GM19455 (cell line): ENCODE data around the gene P4HB.

Source experiments
- ATAC-seq: cut with Tn5 transposase; IDR thresholded peaks from one replicate; pipeline ENCODE4 v1.9.1; 2021; ENCODE audit not compliant: unreplicated experiment

The P4HB gene

DNA sequence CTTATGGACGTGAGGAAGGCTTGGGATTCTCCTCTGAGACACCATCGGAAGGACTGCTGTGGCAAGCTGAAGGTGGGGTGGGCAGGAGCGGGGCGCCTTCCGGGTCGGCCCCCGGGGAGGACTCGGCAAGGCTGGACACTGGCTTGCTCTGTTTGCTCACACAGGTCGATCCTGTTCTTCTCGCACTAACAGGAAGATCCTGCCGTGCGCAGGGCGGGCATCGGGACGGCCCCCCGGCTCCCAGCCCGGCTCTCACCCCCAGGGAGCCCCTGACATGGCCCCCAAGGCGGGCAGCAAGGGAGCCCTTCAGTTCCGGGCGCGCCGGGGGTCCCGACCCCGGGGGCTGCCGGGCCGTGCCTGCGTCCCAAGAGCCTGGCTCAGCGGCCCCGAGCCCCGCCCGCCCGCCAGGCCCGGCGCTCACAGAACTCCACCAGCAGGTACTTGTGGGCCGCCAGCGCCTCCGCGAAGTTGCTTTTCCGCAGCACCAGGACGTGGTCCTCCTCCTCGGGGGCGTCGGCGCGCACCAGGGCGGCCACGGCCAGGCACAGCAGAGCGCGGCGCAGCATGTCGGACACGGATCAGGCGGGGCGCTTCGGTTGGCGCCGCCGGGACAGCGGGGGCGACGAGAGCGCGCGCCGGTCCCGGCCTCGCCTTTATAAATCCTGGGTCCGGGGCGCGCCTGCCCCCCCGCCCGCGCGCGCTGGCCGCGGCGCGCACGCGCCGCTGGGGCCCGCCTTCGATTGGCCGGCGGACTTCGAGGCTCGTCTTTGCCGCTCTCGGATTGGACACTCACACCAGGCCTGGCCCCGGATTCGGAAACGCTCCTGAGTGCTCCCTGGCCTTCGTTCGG is at the start of gene P4HB:
Gene P4HB, minus strand, starts transcription at position 630 of the 850 bp plus-strand sequence. Its CDS starts 64 bp downstream, at position 566.
- peak; percentile 8 for ATAC-seq

DNA sequence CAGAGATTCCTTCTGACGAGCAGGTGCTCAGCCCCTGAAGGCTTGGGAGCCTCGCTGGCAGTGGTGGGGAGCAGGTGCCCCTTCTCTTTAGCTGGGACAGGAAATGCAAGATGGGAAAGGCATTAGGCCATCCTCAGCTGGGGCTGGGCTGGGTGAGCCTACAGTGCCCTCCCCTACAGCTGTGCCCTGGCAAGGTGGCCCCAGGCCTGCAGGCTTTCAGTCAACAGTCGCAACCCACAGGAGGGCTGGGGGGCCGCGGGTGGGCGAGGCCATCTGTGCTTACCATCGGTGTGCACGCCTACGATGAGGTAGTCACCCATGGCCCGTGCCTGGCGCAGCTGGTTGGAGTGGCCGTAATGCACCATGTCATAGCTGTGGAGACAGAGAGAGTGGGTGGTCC is 48.9 kb upstream of the P4HB start:
- no peak for ATAC-seq

DNA sequence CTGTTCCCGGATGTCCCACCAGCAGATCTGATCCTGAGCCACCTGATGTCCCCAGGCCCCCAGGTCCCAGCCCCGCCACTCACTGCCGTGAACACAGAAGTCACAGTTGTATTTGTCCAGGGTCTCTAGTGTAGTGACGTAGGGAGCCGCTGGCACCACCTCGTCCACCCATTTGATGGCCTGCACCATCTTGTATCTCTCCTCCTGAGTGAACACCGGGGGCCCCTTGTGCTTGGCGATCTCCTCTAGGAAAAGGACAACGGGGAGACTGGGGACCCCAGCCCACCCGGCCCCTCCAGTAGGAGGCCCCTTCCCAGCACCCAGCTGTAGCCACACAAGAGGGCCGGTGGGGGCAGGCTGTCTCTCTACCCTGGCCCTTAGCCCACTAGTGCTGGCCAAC is 48.5 kb upstream of the P4HB start:
- ATAC-seq, result no peak

DNA sequence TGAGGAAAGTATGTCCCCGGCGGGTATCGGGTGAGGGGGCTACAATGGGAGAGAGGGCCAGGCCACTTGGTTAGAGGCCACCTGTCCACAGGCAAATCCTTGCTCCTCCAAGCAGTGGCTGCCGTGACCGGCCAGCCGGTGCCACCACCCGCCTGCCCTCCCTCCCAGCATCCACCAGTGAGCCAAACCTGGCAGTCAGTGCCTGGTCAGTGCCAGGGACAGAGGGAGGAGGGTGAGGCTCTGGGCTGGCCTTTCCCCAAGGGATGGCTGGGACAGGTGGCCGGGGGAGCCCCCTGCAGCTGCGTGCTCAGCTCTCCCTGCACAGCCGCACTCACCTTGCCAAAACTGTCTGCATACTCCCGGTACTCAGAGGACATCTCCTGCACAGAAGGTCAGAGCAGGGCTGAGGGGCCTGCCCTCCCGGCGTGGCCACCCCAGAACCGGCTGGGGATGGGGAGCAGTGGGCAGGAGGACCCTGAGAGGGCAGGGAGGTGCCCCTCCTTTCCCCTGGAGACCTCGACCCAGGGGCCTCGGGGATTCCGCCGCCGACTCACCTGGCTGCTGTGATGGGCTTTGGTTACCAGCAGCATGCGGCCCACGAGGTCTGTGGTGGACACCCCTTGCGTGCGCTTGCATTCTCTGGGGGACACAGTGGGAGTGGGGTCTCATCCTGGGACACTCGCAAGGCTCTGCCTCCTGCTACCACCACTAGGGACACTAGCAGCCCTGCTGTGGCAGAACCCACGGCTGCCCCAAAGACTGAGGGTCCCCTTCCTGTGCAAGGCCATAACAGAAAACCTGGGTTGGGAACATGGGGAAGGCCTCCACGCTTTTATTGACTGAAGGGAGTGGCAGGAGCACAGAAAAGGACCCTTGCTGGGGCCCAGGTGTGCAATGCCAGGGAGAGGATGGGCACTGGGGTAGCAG is 47.1 kb upstream of the P4HB start:
- ATAC-seq, result no peak

DNA sequence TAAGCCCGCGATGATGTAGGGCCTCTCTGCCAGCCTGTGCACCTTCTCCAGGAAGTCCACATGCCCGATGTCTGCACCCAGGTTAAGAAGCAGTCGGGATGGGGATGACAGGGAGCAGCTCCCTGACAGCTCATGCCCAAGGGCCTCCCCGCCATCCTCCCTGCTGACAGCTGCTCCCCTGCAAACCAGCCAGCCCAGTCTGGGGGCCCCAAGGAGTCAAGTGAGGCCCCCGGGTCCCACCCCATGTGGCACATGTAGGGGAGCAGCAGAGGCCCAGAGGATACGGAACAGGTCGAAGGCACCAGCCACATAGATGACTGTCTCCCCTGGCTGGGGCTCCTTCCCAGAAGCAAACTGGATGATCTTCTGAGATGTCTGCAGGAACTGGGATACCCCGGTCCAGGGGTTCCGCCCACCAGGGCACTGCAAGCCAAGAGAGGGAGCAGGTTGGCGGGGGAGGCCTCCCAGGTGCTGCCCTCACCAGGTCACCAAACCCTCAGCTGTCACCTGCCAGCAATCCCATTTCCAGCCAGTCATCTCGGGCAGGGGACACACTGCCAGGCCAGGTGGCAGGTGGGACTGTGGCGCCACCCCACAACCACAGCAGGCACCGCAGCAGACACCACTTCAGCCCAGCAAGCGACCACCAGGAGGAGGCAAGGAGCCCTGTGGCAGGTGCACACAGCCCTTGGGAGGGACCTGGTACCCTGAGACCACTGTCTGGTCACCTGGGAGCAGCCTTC is 46.3 kb upstream of the P4HB start:
- no peak for ATAC-seq

DNA sequence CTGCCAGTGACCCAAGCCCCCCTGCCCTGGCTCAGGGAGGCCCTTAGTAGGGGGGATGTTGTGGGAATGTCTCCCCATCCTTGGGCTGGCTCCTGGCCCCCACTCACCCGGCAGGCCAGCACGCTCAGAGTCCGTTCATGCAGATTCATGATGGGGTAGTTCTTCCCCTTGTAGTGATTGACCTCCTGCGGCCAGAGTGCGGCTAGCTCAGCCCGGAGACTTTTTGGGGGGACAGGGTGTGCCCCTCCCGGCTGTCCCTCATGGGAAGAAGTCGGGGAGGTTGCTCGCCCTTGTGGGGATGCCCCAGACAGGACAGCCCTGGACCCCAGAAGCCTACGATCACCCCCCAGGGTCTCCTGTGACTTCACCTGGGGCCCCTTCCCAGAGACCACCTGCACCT is 45.7 kb upstream of the P4HB start:
- ATAC-seq, result no peak

DNA sequence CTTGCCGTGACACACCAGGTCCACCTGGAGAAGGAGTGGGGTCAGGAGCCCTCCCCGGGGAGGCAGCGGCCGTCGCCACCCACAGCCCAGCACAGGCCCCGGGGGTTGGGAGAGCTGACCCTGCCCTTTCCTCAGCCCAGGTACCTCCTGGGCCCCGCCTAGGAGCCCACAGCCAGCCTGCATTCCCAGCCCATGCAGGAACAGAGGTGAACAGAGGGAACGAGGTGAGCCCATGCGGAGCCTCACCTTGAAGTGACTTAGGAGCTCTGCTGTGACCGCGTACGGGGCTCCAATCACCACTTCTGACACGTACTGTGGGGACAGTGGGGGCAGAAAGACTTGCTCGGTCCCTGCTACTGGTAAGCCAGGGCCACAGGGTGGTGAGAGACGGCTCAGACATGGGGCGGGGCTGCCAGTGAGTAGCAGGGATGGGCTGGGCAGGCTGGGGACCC is 45.1 kb upstream of the P4HB start:
- ATAC-seq, result no peak

DNA sequence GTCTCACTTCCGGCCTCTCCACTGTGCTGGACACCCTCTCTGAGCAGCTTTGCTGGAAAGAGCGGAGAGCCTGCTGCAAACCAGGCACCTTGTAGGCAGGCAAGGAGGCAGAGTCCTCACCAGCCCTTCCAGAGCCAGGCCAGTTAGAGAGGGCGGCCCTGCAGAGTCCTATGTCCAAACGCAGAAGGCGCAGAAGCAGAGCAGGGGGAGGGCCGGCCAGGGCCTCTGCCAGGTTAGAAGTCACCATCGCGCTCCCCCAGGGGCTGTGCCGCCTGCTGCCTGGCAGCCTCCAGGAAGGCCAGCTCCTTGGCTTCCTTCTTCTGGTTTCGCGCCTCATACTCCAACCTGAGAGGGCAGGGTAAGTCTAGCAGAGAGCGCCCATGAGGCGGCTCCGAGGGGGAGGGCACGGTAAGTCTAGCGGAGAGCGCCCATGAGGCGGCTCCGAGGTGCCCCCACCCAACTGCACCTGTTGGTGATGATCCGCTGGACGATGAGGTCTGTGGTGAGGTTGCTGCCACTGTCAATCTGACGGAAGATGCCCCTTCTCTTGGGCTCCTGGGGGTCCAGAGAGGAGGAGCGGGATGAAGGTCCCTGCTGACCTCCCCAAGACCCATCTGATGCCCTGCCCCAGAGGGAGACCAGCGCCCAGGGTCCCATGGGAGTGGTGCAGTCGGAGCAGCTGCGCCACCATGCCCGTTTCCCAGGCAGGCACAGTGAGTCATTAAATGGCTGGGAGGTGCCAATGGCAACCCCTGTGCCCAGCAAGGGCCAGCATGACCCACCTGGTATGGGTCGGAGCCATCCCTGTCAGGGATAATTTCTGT is 44.5 kb upstream of the P4HB start:
- no peak for ATAC-seq

DNA sequence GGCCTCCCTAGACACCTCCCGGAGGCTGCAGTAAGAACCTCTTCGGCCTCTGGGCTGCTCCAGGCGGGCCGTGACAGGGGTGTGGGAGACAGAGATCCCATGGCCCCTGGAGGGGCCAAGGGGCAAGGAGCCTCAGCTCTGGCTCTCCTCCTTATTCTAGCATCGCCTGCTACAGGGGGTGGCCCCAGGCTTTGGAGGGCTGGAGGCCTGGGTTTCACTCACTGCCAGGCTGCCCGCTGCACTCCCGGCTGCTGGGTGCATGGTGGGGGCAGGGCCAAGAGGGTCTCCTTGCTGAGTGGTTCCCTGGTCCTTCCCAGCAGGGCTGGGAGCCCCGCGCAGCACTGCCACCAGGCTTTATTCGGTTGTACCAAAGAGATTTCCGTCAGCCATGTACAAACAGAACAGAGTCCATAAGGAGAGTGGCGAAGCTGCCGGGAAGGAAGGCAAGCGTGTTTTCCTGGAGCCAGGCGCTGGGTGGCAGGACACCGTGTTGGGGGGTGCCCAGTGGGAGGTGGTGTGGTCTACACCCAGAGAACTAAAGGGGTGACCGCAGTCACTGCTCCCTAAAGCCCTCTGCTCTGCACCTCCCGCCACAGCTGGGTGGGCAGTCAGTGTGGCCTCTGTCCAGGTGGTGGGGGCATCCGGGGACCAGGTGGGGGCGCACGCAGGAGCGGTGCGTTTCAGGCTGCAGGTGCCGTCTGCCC is 43.7 kb upstream of the P4HB start:
- ATAC-seq, result no peak

DNA sequence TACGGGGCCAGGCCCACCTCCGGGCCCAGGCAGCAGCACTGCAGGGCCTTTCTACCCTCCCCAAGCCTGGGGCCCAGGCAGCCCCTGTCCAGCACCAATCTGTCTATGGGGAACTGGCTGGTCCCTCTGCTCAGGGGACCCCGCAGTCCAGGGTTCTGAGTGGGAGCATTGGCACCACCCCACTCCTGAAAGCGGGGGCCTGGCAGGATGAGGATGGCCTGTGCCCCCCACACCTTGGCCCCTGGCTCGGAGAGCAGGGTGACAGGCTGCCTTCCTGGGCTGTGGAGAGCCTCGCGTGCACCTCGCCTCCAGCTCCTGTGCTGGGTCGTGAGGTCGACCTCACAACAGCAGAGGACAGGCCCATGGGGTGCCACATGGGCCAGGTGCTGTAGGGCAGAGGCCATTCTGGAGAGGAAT is 43.1 kb upstream of the P4HB start:
- no peak for ATAC-seq

DNA sequence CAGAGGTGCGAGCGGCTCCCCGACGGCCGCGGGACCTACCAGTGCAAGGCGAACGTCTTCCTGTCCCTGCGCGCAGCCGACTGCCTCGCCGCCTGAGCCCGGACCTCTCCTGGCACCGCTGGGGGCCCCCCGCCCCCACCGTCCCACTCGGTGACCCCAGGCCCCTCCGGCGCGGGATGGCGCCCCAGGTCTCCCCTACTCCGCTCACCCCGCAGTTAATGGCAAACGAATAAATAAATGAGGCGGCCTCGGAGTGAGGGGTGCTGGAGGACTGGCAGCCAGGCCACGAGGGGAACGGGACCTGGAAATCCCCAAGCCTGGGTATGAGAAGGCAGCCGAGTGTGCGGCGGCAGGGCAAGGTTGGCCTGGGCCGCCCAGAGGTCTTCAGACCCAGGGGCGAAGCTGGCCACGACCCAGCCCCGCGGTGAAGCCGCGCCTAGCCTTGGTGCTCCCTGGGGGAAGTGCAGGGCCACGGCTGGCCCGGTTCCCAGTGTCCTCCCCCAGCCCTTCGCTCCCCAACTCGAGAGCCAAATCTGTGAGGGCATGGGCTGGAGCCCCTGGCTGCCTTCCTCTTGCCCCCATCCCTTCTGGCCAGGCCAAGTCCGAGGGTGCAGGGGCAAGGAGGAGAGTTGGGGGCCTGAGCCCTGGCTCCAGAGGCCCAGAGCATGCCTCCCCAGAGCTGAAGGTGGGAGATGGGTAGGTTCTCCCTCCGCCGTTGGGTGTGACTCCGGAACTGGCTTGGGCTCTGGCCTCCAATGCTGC is 42.5 kb upstream of the P4HB start:
- no peak for ATAC-seq

DNA sequence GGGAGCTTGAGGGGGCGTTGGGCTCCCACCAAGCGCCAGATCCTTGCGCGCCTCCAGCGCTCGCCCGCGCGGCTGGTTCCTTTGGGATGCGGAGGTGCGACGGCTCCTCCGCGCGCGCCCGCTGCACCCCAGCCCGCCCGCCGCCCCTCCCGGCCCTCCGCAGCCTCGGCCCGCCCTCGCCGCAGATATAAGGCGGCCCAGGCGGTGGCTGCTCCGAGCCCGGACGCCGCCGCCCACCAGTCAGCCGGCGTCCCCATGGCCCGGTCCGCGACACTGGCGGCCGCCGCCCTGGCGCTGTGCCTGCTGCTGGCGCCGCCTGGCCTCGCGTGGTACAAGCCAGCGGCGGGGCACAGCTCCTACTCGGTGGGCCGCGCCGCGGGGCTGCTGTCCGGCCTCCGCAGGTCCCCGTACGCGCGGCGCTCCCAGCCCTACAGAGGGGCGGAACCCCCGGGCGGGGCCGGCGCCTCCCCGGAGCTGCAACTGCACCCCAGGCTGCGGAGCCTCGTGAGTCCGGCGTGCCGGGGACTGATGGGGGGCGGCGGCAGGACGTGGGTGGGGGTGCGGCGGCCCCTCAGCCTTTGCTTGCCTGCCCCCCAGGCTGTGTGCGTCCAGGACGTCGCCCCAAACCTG is 41.8 kb upstream of the P4HB start, which contains the start of gene NPB:
Gene NPB, plus strand, starts transcription at position 216 of the 630 bp plus-strand sequence. Its CDS starts 40 bp downstream, at position 256.
- ATAC-seq, result no peak

DNA sequence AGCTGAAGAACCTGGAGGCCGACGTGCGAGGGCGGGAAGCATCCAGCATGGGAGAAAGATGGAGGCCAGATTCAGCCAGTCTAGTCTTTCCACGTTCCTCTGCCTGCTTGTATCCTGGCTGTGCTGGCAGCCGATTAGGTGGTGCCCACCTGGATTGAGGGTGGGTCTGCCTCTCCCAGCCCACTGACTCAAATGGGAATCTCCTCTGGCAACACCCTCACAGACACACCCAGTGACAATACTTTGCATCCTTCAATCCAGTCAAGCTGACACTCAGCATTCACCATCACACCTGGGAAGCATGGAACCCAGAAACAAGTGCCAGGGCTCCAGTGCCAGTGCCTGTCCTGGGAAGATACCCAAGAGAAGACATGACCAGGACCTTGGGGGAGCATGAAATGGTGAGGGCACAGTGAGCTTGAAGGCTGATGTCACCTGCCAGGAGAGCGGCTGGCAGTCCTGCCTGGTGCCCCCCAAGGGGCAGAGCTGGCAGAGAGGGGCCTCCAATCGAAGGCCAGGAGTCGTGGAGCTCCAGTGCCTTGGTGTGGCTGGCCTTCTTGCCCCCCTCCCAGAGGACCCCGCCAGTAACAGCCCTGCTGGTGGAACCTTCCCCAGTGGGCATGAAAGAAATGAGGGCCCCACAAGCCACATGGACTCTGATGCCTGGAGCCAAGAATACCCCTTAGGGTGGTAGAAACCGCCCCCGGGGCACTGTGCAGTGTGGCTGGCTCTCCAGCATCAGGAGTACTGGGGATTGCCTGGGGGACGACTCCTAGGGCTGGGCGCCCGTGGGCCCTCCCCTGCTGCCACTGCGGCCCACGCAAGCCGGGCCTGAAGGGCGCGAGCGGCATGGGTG is 41.1 kb upstream of the P4HB start:
- no peak for ATAC-seq

DNA sequence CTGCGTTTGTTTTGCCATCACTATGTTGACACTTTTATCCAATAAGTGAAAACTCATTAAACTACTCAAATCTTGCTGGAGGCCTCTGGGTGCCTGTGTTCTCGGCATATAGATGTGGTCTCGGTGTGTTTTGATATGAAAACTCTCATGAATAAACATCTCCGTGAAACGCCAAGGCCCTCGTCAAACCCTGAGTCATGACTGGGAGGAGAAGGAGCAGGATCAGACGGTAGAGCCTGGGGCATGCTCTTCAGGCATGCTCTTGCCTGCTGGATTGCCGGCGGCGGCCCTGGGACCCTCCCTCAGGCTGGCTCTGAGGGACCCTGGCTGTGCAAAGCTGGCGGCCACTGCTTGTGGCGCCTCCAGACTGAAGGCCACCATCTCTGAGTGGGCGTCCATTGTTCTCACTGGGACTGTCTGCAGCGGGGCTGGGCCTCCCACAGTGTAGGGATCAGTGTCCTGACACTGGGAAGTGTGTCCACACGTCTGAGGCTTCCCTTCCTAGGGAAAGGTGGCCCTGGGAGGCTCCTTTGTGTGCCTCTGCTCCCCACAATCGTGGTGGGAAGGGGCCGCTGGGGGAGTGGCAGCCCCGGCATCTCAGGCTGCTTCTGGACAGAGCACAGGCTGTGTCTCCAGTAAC is 40.0 kb upstream of the P4HB start:
- no peak for ATAC-seq

DNA sequence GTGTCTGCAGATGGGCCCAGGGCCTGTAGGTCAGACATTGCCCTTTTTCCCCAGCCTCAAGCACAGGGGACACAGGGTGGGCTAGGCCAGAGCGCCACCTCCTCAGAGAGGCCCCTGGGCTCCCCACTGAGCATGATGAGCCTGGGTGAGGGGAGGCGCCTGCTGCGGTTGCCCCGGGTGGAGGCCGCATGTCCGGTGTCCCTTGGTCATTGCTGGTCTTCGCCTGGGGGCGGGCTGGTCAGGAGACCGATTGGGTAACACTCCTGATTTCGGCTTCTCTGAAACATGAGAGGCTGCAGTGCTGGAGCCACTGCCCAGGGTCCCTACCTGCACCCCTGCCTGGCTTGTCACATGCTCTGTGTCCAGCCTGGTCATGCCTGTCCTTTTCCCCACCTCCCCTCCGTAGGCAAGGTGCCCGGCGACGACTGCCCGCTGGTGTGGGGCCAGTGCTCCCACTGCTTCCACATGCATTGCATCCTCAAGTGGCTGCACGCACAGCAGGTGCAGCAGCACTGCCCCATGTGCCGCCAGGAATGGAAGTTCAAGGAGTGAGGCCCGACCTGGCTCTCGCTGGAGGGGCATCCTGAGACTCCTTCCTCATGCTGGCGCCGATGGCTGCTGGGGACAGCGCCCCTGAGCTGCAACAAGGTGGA is 39.3 kb upstream of the P4HB start:
- no peak for ATAC-seq

DNA sequence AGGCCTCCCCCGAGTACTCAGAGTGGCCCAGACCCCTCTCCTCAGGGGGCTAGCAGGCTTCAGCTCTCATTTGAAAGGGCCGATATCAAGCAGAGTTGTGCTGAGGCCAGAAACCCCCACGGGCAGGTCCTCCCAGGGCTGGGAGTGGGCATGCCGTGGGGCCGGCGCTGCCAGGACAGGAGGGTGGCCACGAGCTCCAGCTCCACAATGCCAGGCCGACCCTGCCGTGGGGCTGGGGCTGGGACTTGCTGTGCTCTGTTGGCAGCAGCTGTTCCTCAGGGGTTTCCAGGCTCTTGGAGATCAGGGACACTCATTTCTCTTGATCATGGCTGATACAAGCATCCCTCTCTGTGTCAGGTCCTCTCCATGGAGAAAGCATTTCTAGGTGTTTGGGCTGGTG is 38.5 kb upstream of the P4HB start:
- ATAC-seq, result no peak
